ENCODE results near the gene NEURL2.

GRCh38 chr20:45911486-45912343 is 20.7 kb upstream of the NEURL2 start, which contains the start of gene PLTP:
- TF ChIP-seq ZNF8 (CRISPR knock-in tag; IDR thresholded peaks at IDR 0.05): no peak
- TF ChIP-seq SNAI2 (CRISPR knock-in tag; IDR thresholded peaks at IDR 0.05): no peak
- TF ChIP-seq, protein P1, sequence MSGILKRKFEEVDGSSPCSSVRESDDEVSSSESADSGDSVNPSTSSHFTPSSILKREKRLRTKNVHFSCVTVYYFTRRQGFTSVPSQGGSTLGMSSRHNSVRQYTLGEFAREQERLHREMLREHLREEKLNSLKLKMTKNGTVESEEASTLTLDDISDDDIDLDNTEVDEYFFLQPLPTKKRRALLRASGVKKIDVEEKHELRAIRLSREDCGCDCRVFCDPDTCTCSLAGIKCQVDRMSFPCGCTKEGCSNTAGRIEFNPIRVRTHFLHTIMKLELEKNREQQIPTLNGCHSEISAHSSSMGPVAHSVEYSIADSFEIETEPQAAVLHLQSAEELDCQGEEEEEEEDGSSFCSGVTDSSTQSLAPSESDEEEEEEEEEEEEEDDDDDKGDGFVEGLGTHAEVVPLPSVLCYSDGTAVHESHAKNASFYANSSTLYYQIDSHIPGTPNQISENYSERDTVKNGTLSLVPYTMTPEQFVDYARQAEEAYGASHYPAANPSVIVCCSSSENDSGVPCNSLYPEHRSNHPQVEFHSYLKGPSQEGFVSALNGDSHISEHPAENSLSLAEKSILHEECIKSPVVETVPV (CRISPR knock-in tag; IDR thresholded peaks at IDR 0.05): no peak
- peak; percentile 52; the same call in 1 of the 2 replicates for TF ChIP-seq PATZ1 (CRISPR knock-in tag; IDR thresholded peaks at IDR 0.05; ENCODE audit: borderline replicate concordance)
- no peak for TF ChIP-seq OSR1 (CRISPR knock-in tag; IDR thresholded peaks at IDR 0.05)
- TF ChIP-seq ZFP30 (CRISPR knock-in tag; IDR thresholded peaks at IDR 0.05): no peak
- no peak for TF ChIP-seq PPARA (CRISPR knock-in tag; IDR thresholded peaks at IDR 0.05; ENCODE audit: borderline replicate concordance)

Data from SK-N-SH treated with all-trans-retinoic acid at 6 μM for 48 hours (cell line).